ENCODE measurements around the gene OSBP2.

Gene OSBP2

GRCh38 chr22:30718938-30719337, 24.3 kb downstream of the OSBP2 start:
- Histone ChIP-seq H4K20me1 (ENCODE audit: insufficient read depth, low read length) (no peaks in the 10 kb centered on the region), H3K4me1 (ENCODE audit: insufficient read depth, low read length, severe bottlenecking) (no peaks in the 10 kb centered on the region), H3K9me3 (ENCODE audit: low read length) (no peaks in the 10 kb centered on the region), H3F3A (ENCODE audit: insufficient read depth, low read length) (no peaks in the 10 kb centered on the region), H3K27ac (ENCODE audit: low read depth, low read length, poor library complexity, severe bottlenecking) (no peak overlapping the region), H3K4me2 (ENCODE audit: low read length) (no peak overlapping the region), H3K9me2 (ENCODE audit: low read depth, low read length) (no peaks in the 10 kb centered on the region), H3K79me2 (ENCODE audit: insufficient read depth, low read length) (no peaks in the 10 kb centered on the region), H2AFZ (ENCODE audit: low read length) (no peak overlapping the region), H3K9ac (ENCODE audit: low read length) (no peak overlapping the region), H3K36me3 (ENCODE audit: insufficient read depth, low read length) (no peaks in the 10 kb centered on the region), H3K4me3 (ENCODE audit: low read depth, low read length, poor library complexity, severe bottlenecking) (no peak overlapping the region), H3K27me3 (ENCODE audit: insufficient read depth, low read length) (no peaks in the 10 kb centered on the region)
- TF ChIP-seq EZH2 (IDR thresholded peaks at IDR 0.05; ENCODE audit: borderline replicate concordance, low read length) = no peak
- TF ChIP-seq CTCF (IDR thresholded peaks at IDR 0.05; ENCODE audit: low read length) = no peak

GRCh38 chr22:30720263-30720837, 25.7 kb downstream of the OSBP2 start:
- H3K79me2 ChIP-seq (ENCODE audit: insufficient read depth, low read length) = no peaks in the 10 kb centered on the region
- H2AFZ ChIP-seq (ENCODE audit: low read length) = no peak overlapping the region
- H3K27ac ChIP-seq (ENCODE audit: low read depth, low read length, poor library complexity, severe bottlenecking) = no peak overlapping the region
- H3K36me3 ChIP-seq (ENCODE audit: insufficient read depth, low read length) = no peaks in the 10 kb centered on the region
- no peak overlapping the region for H3K4me3 ChIP-seq (ENCODE audit: low read depth, low read length, poor library complexity, severe bottlenecking)
- H3F3A ChIP-seq (ENCODE audit: insufficient read depth, low read length) = no peaks in the 10 kb centered on the region
- H4K20me1 ChIP-seq (ENCODE audit: insufficient read depth, low read length) = no peaks in the 10 kb centered on the region
- H3K9me2 ChIP-seq (ENCODE audit: low read depth, low read length) = no peaks in the 10 kb centered on the region
- H3K4me2 ChIP-seq (ENCODE audit: low read length) = no peak overlapping the region
- TF ChIP-seq CTCF (IDR thresholded peaks at IDR 0.05; ENCODE audit: low read length) = no peak
- no peak for TF ChIP-seq EZH2 (IDR thresholded peaks at IDR 0.05; ENCODE audit: borderline replicate concordance, low read length)
- H3K9me3 ChIP-seq (ENCODE audit: low read length) = no peaks in the 10 kb centered on the region
- no peaks in the 10 kb centered on the region for H3K4me1 ChIP-seq (ENCODE audit: insufficient read depth, low read length, severe bottlenecking)
- H3K27me3 ChIP-seq (ENCODE audit: insufficient read depth, low read length) = no peaks in the 10 kb centered on the region
- no peak overlapping the region for H3K9ac ChIP-seq (ENCODE audit: low read length)

- Histone ChIP-seq H3K9me2 (ENCODE audit: low read depth, low read length) (no peaks in the 10 kb centered on the region), H3K79me2 (ENCODE audit: insufficient read depth, low read length) (no peaks in the 10 kb centered on the region), H3K27ac (ENCODE audit: low read depth, low read length, poor library complexity, severe bottlenecking) (no peak overlapping the region), H3K9ac (ENCODE audit: low read length) (no peak overlapping the region), H3K27me3 (ENCODE audit: insufficient read depth, low read length) (no peaks in the 10 kb centered on the region), H3K4me2 (ENCODE audit: low read length) (no peak overlapping the region), H4K20me1 (ENCODE audit: insufficient read depth, low read length) (no peaks in the 10 kb centered on the region), H3F3A (ENCODE audit: insufficient read depth, low read length) (no peaks in the 10 kb centered on the region), H3K4me3 (ENCODE audit: low read depth, low read length, poor library complexity, severe bottlenecking) (no peak overlapping the region), H2AFZ (ENCODE audit: low read length) (no peak overlapping the region), H3K9me3 (ENCODE audit: low read length) (no peaks in the 10 kb centered on the region), H3K36me3 (ENCODE audit: insufficient read depth, low read length) (no peaks in the 10 kb centered on the region), H3K4me1 (ENCODE audit: insufficient read depth, low read length, severe bottlenecking) (no peaks in the 10 kb centered on the region)
- TF ChIP-seq EZH2 (IDR thresholded peaks at IDR 0.05; ENCODE audit: borderline replicate concordance, low read length) (no peak), CTCF (IDR thresholded peaks at IDR 0.05; ENCODE audit: low read length) (no peak)
Measured at GRCh38 chr22:30721741-30722140, 27.1 kb downstream of the OSBP2 start.

All from OCI-LY1 (cell line).